SK-N-SH treated with all-trans-retinoic acid at 6 μM for 48 hours (cell line): ENCODE results near the gene BCO2.

Experiments
- CSDC2 ChIP-seq: fragments of 250-450 bp; sonication (Bioruptor Pico); IDR thresholded peaks from 2 replicates; pipeline ENCODE4 v1.5.0; 2020; ENCODE audit warnings: mild to moderate bottlenecking, moderate library complexity
- ZFP3 ChIP-seq: fragments of 250-450 bp; sonication (Bioruptor Pico); IDR thresholded peaks from 2 replicates; pipeline ENCODE4 v1.5.0; 2020; ENCODE audit warnings: mild to moderate bottlenecking, moderate library complexity
- ZNF70 ChIP-seq: fragments of 450-650 bp; formaldehyde crosslinking; IDR thresholded peaks from 2 replicates; pipeline ENCODE4 v1.5.0; 2020; ENCODE audit warnings: mild to moderate bottlenecking, moderate library complexity
- ZNF8 ChIP-seq: fragments of 450-650 bp; formaldehyde crosslinking; IDR thresholded peaks from 2 replicates; pipeline ENCODE4 v1.5.0; 2020; ENCODE audit warnings: mild to moderate bottlenecking, moderate library complexity

GRCh38 chr11:112178428-112178827 is 3.1 kb downstream of the BCO2 start:
- no peak for TF ChIP-seq ZNF8 (CRISPR knock-in tag)
- no peak for TF ChIP-seq CSDC2
- TF ChIP-seq ZNF70 (CRISPR knock-in tag) = no peak
- TF ChIP-seq ZFP3 = no peak
